Stimulated activated CD4-positive, alpha-beta T cell treated with anti-CD3 and anti-CD28 coated beads, TNF-alpha, amount 100 ng/mL, for 1 hour (primary cell): ENCODE results near the gene SCFD1.
"Not testable (repeated sequence)": the region's sequence is repeated elsewhere in the genome, so short reads cannot be mapped to it uniquely, and the experiment has no call there.

Experiments used
- DNase-seq, 3 donors: peaks; one replicate each; pipeline ENCODE4 v3.0.0-alpha.2; 2020; ENCODE audit warnings: low read depth in 3 of 3, low spot score in 1 of 3

SCFD1 gene

GRCh38 chr14:30669594-30669993 lies 47.5 kb downstream of the SCFD1 start:
- DNase-seq: no peak

GRCh38 chr14:30673071-30673470 lies 51.0 kb downstream of the SCFD1 start:
- DNase-seq: no peak

- DNase-seq: no peak
These were observed 56.9 kb downstream of the SCFD1 start for GRCh38 chr14:30678926-30679431.

- DNase-seq: no peak
These were observed 57.9 kb downstream of the SCFD1 start for GRCh38 chr14:30680036-30680435.

GRCh38 chr14:30680776-30681175 lies 58.7 kb downstream of the SCFD1 start:
- not testable (repeated sequence) for DNase-seq

- no peak for DNase-seq
These were observed 59.7 kb downstream of the SCFD1 start for GRCh38 chr14:30681752-30682355.

GRCh38 chr14:30690487-30691355 lies 68.6 kb downstream of the SCFD1 start:
- DNase-seq: not testable (repeated sequence)

GRCh38 chr14:30691751-30692398 lies 69.8 kb downstream of the SCFD1 start:
- DNase-seq: no peak

GRCh38 chr14:30692669-30693068 lies 70.5 kb downstream of the SCFD1 start:
- DNase-seq: no peak

- DNase-seq: no peak
These were observed 76.3 kb downstream of the SCFD1 start for GRCh38 chr14:30698463-30698862.

- no peak for DNase-seq
These were observed 84.6 kb downstream of the SCFD1 start for GRCh38 chr14:30706704-30707103.

GRCh38 chr14:30708157-30708556 lies 86.0 kb downstream of the SCFD1 start:
- DNase-seq: no peak

GRCh38 chr14:30709201-30709600 lies 87.1 kb downstream of the SCFD1 start:
- DNase-seq: no peak

GRCh38 chr14:30710876-30711275 lies 88.8 kb downstream of the SCFD1 start:
- DNase-seq: no peak

- no peak for DNase-seq
These were observed 97.0 kb downstream of the SCFD1 start for GRCh38 chr14:30719137-30719536.

- DNase-seq: no peak
These were observed 103.6 kb downstream of the SCFD1 start for GRCh38 chr14:30725763-30726162.

- no peak for DNase-seq
These were observed 106.4 kb downstream of the SCFD1 start for GRCh38 chr14:30728471-30728870.

GRCh38 chr14:30737916-30738315 lies 115.8 kb downstream of the SCFD1 start:
- no peak for DNase-seq

- no peak for DNase-seq
These were observed 116.9 kb downstream of the SCFD1 start for GRCh38 chr14:30738978-30739377.

GRCh38 chr14:30748343-30748742 lies 126.2 kb downstream of the SCFD1 start:
- no peak for DNase-seq

- no peak for DNase-seq
These were observed 129.7 kb downstream of the SCFD1 start for GRCh38 chr14:30751646-30752416.
